Erythroblast (primary cell): ENCODE results near the gene GBF1.

ENCODE experiments used
- GATA1 ChIP-seq: IDR thresholded peaks from 2 replicates; pipeline ENCODE4 v1.6.1; 2011; ENCODE audit warnings: low read depth, mild to moderate bottlenecking, control low read depth, low read length, moderate library complexity
- POLR2A ChIP-seq: IDR thresholded peaks from 2 replicates; pipeline ENCODE4 v1.6.1; 2011; ENCODE audit warnings: mild to moderate bottlenecking, low read length

GRCh38 chr10:102246261-102246660, 929 bp downstream of the GBF1 start:
- TF ChIP-seq POLR2A (no peak), GATA1 (no peak)
